Chondrocyte (in vitro differentiated cells): Measurements from ENCODE around the gene FAM20C. TPM values are rescaled to one million over a fixed set of nuclear protein-coding genes. Genes with fewer than 3 reads are reported as not detected.
A peak's percentile ranks its signal among the peaks of the same experiment; 100 is the strongest.

Experiments
- DNase-seq: peaks from one replicate; pipeline ENCODE4 v3.0.0; 2021; ENCODE audit warnings: mixed read lengths, low spot score
- H3K27ac Mint-ChIP-seq: one replicate; pipeline ENCODE4 v1.8.0; 2021; ENCODE audit warnings: mild to moderate bottlenecking, moderate library complexity, mixed read lengths; ENCODE audit not compliant: unreplicated experiment
- H3K27me3 Mint-ChIP-seq: 2 replicates; pipeline ENCODE4 v1.8.0; 2021; ENCODE audit warnings: low read depth, mixed read lengths
- H3K36me3 Mint-ChIP-seq: 2 replicates; pipeline ENCODE4 v1.8.0; 2021; ENCODE audit warnings: low read depth, mixed read lengths
- H3K4me1 Mint-ChIP-seq: 2 replicates; pipeline ENCODE4 v1.8.0; 2021; ENCODE audit warnings: low read depth, mild to moderate bottlenecking, mixed read lengths
- H3K4me3 Mint-ChIP-seq: one replicate; pipeline ENCODE4 v1.8.0; 2021; ENCODE audit warnings: mild to moderate bottlenecking, moderate library complexity, mixed read lengths; ENCODE audit not compliant: unreplicated experiment
- H3K9me3 Mint-ChIP-seq: 2 replicates; pipeline ENCODE4 v1.8.0; 2021; ENCODE audit warnings: low read depth, mixed read lengths
- total RNA-seq: library from RNA; stranded (reverse); gene quantifications from 3 replicates; pipeline ENCODE4 v1.2.1, GENCODE V29; 2021
- TF ChIP-seq, protein P1 (sequence below): fragments of 200-600 bp; sonication (generic); IDR thresholded peaks from 2 replicates; pipeline ENCODE4 v1.5.0; 2021; ENCODE audit warnings: antibody characterized with exemption, mild to moderate bottlenecking, moderate library complexity

Gene FAM20C
- total RNA-seq, 1 donor from 2014 or later: 34.4 TPM

GRCh38 chr7:244974-245373, 52.6 kb downstream of the FAM20C start:
- no peak overlapping the region for H3K4me3 Mint-ChIP-seq
- TF ChIP-seq, protein P1, sequence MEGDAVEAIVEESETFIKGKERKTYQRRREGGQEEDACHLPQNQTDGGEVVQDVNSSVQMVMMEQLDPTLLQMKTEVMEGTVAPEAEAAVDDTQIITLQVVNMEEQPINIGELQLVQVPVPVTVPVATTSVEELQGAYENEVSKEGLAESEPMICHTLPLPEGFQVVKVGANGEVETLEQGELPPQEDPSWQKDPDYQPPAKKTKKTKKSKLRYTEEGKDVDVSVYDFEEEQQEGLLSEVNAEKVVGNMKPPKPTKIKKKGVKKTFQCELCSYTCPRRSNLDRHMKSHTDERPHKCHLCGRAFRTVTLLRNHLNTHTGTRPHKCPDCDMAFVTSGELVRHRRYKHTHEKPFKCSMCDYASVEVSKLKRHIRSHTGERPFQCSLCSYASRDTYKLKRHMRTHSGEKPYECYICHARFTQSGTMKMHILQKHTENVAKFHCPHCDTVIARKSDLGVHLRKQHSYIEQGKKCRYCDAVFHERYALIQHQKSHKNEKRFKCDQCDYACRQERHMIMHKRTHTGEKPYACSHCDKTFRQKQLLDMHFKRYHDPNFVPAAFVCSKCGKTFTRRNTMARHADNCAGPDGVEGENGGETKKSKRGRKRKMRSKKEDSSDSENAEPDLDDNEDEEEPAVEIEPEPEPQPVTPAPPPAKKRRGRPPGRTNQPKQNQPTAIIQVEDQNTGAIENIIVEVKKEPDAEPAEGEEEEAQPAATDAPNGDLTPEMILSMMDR: no peak
- H3K36me3 Mint-ChIP-seq: peaks cover 7% of the 10 kb centered on the region
- no peaks in the 10 kb centered on the region for H3K27me3 Mint-ChIP-seq
- H3K9me3 Mint-ChIP-seq: no peaks in the 10 kb centered on the region
- H3K4me1 Mint-ChIP-seq: peaks cover 3% of the 10 kb centered on the region
- DNase-seq: no peak
- no peak overlapping the region for H3K27ac Mint-ChIP-seq

GRCh38 chr7:245574-246295, 53.4 kb downstream of the FAM20C start:
- H3K27ac Mint-ChIP-seq: no peak overlapping the region

GRCh38 chr7:246451-246850, 54.1 kb downstream of the FAM20C start:
- H3K27ac Mint-ChIP-seq: peak overlapping the region; percentile 9
- no peaks in the 10 kb centered on the region for H3K27me3 Mint-ChIP-seq
- TF ChIP-seq, protein P1: no peak
- no peaks in the 10 kb centered on the region for H3K9me3 Mint-ChIP-seq
- peaks cover under 1% of the 10 kb centered on the region for H3K4me1 Mint-ChIP-seq
- H3K36me3 Mint-ChIP-seq: peaks cover 9% of the 10 kb centered on the region
- no peak for DNase-seq
- no peak overlapping the region for H3K4me3 Mint-ChIP-seq

More at GRCh38 chr7:245574-246295, 53.4 kb downstream of the FAM20C start:
- Mint-ChIP-seq H3K4me1 (peaks cover 3% of the 10 kb centered on the region), H3K27me3 (no peaks in the 10 kb centered on the region), H3K9me3 (no peaks in the 10 kb centered on the region), H3K36me3 (peaks cover 9% of the 10 kb centered on the region), H3K4me3 (no peak overlapping the region)
- DNase-seq: no peak
- TF ChIP-seq, protein P1: no peak

DNA sequence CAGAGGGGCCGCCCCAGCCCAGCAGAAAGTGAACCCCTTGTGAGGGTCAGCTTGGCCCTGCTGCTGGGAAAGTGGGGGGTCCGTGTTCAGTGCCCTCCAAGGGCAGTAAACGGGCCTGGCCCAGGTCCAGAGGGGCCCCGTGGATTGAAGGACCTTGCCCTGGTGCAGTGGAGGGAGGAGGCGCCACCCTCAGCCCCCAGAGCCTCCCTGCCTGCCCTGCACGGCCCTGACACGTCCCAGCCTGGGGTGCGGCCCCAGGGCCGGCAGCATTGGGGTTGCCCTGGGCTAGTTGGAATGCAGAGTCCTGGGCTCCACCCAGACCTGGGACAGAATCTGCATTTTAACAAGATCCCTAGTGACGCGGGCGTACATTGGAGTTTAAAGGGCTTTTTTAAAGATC, 54.8 kb downstream of the FAM20C start:
- Mint-ChIP-seq H3K27ac (no peak overlapping the region), H3K9me3 (no peaks in the 10 kb centered on the region), H3K4me3 (no peak overlapping the region), H3K27me3 (no peaks in the 10 kb centered on the region), H3K4me1 (no peaks in the 10 kb centered on the region), H3K36me3 (peaks cover 9% of the 10 kb centered on the region)
- TF ChIP-seq, protein P1: no peak
- no peak for DNase-seq

GRCh38 chr7:247636-248035, 55.3 kb downstream of the FAM20C start:
- Mint-ChIP-seq H3K36me3 (peaks cover 9% of the 10 kb centered on the region), H3K27me3 (no peaks in the 10 kb centered on the region), H3K4me1 (no peaks in the 10 kb centered on the region), H3K4me3 (no peak overlapping the region), H3K9me3 (no peaks in the 10 kb centered on the region), H3K27ac (no peak overlapping the region)
- no peak for DNase-seq
- TF ChIP-seq, protein P1: no peak
